HG03439 (cell line): ENCODE data around the gene CACNA1I.

Source experiments
- ATAC-seq: cut with Tn5 transposase; IDR thresholded peaks from one replicate; pipeline ENCODE4 v1.9.1; 2021; ENCODE audit warnings: mild to moderate bottlenecking, moderate library complexity; ENCODE audit not compliant: unreplicated experiment

Gene CACNA1I

DNA sequence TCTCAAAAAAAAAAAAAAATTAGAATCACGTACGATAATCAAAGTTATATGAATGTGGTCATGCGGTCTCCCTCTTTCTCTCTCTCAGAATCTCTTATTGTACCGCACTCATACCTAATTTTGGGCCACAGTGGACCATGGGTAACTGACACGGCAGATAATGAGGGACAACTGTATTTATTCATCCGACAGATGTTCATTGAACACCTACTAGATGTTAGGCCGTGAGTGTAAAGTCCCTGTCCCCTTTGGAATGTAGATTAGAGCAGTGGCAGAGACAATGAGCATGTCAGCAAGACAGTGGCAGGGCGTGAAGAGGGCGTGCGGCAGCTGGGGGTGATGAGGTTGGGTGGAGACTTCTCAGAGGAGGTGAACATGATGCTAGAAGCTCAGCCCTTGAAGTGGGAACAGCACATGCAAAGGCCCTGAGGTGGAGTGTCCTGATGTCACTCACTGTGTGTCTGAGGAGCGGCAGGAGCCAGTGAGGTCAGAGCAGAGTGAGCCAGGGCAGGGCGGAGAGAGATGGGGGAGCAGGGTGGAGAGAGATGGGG is 25.1 kb downstream of the CACNA1I start:
- ATAC-seq = no peak

DNA sequence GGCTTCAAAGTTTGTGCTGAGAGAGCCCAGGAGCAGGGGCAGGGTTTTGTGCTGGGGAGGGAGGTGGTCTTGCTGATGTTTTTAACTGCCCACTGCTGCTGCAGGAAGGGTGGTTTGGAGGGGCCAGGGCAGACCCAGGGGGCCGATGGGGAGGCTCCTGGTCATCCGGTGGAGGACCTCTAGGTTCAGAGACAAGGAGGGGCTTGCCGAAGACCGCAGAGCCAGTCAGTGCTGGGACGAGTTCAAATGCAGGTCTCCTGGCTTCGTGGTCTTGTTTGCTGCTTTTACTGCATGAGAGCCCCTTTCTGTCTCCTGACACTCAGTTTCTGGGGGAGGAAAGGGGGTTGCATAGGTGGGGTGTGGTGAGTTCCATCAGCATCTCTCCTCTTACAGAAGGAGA is 26.0 kb downstream of the CACNA1I start:
- ATAC-seq = no peak

DNA sequence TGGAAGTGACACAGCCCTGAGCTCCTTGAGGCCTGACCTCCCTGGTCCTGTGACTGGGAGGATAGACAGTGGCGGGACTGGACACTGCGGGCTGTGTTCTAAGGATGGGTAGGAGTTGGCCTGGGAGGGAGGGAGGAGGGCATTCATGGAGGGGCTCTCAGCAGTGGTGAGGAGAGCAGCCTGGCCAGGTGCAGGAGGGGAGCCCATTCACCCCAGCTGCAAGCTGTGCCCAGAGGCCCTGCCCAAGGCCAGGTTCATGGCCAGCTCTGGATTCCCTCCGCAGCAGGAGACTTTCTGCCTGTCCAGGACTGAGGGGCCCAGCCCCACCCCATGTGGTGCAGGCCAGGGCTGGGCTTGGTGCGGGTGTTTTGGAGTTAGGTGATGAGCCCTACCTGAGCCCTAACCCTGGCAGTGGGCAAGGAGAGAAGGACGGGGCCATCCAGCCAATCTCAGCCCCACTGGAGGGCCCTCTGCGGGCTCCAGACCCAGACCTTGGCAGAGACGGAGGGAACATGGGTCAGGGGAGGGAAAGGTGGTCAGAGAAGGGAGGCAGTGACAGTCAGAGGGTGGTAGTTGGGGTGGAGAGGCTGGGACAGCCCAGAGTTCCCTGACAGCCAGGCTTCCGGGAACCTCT is 26.8 kb downstream of the CACNA1I start:
- ATAC-seq = no peak

DNA sequence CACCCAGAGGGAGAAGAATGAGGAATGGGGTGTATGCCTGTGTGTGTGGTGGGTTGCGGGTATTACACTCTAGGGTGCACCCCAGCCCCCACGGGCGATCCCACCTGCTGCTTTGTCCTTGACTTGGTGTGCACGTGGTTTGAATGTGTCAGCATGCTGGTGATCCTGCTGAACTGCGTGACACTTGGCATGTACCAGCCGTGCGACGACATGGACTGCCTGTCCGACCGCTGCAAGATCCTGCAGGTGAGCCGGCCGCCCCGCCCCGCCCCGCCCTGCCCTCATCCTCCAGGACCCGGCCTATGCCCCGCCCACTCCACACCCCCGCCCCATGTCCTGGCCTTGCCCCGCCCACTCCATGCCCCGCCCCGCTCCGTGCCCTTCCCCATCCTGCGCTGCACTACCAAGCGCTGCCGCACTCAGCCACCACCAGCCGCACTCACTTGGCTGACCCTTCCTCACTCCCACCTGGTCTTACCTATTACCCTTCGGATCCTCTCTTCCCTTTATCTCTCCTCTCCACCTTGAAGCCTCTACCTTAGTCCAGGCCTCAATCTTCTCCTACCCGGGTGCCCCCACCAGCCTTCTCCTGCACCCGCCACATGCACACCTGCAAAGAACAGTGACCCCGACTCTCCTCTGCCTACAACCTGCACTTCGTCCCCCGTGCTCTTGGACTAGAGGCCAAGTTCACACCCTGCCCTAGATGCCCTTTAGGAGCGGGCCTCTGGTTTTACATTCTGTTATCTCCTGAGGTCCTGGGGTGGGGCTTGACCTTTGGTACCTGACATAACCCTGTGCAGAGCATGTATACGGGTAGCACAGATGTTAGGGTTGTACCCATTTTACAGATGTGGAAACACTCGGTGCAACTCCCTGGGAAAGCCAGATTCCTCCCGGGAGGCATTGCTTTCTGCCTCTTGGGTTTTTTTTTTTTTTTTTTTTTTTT is 27.7 kb downstream of the CACNA1I start:
- no peak for ATAC-seq

DNA sequence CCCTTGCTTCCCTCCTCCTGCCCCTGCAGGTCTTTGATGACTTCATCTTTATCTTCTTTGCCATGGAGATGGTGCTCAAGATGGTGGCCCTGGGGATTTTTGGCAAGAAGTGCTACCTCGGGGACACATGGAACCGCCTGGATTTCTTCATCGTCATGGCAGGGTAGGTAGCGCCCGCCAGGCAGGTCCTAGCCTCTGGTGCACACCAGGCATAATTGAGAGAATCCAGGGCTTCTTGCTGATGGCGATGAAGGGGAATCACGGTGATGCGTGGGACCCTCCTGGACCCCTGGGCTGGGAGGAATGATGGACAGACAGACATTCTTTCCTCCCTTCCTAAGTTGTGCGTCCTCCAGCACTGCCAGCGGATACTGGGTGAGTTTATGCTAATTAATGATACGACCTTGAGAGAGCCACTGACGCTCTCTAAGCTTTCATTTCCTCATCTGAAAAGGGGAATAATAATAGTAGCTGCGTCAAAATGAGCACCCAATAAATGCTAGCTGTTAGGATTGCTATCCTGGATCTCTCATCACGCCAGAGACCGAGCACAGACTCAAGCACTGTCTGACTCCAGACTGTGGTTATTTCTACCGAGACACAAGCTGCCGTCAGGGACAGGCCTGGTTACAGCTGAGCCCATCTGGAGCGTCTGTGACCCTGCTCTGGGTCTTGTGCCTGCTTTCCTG is 30.1 kb downstream of the CACNA1I start:
- no peak for ATAC-seq

DNA sequence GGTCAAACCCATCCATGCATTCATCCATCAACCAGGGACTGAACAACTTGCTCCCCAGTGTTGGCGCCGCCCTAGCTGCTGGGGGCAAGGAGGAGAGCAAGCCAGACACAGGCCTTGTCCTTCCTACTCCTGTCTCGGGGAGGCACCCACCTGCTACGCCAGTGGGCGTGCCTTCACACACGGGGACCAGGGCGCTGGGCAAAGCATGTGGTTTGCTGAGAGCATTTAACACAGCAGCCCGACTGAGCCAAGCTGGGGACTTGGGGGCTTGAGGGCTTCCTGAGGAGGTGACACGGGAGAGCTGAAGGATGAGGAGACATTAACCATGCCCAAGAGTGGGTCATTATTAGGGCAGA is 30.6 kb downstream of the CACNA1I start:
- ATAC-seq = no peak

DNA sequence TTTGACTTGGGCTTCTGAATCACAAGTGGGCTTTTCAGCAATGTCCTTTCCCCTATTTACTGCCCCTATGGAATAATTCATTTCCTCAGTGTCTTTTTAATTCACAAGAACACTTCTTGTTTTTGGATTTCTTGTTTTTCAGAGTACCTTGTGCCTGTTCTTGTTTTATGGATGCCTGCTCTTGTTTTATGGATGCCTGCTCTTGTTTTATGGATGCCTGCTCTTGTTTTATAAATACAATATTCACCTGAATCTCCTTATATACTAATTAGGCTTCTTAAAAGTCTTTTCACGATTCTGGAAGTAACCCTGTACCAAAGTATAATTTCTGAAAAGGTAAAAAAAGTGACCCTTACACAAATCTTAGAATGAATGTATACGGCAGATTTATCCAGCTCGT is 32.8 kb downstream of the CACNA1I start:
- no peak for ATAC-seq

DNA sequence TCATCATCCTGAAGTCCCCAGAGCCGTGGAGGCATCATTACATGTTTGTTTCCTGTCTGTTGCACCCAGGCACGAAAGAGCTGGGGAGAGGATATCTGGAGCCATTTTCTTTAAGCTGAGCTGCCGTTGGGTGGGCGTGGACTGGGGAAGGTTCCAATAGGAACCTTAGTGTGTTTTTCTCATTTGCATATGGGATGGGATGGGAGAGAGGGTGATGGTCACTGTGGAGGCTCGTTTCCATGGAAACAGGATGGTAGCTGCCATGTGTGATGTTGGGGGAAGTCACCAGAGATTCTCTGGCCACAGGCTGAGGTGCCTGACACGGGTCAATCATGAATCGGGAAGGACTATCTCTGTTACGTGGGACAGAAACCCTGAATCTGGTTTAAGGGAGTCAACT is 39.7 kb downstream of the CACNA1I start:
- ATAC-seq = no peak

DNA sequence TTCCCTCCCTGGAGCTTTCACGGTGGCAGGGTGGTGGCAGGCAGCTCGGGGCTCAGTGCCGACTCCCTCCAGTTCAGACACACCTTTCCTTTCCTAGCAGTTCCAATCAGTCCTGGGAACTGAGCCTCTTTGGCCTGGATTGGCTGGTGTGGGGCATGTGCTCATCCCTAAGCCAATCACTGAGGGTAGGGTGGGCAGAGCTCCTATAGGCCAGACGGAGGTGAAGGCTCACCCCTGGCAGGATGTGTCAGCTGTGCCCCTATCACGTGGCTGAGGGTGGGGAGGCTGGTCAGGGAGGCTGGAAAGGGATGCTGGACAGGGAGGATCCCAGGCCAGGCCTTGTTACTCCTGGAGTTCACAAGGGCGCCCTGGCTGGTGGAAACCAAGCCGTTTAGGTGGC is 40.2 kb downstream of the CACNA1I start:
- no peak for ATAC-seq

DNA sequence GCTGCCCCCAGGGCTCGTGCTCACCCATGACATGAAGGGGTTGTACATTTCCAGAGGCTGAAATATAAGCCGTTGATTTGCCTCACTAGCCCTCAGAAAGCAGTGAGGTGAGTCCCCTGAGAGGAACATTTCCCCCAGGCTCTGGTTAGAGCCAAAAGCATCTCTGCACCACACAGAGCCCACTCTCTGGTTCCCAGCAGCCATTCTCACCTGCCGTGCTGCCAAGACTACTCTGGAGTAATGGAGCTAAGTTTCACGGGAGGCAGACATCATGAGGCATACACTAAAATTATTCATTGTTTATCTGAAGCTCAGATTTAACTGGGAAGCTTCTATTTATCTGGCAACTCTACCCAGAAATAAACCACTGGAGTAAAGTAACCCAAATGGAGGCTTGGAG is 40.8 kb downstream of the CACNA1I start:
- no peak for ATAC-seq

DNA sequence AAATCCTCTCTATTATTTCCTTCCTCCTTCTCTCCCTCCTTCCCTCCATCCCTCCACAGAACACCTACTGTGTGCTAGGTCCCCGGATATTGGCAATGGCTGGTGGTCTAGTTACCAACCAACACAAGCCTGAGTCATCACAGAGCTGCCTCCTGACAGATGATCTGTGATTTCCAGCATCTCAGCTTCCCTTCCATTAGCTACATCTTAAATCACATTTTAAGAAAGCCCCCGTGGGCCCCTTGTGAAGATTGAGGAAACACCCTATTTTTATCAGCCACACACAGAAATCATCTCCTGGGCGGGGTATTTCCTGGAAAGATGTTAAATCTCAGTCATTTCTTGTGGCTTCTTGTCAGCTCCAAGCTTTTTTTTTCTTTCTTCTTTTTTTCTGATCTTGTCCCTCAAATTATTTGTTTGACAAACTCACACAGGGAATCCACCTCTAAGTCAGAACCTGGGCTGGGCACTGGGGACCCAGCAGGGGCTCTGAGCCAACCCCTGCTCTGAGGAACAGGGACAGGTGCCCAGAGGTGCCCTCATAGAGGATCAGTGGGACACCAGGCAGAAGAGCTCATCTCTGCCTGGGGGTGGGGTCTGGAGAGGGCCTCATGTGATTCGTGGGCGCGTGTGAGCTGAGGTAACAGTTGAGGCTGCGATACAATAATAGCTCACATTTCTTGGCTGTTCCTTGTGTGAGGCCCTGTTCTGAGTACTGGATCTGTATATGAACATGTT is 42.4 kb downstream of the CACNA1I start:
- ATAC-seq = no peak

DNA sequence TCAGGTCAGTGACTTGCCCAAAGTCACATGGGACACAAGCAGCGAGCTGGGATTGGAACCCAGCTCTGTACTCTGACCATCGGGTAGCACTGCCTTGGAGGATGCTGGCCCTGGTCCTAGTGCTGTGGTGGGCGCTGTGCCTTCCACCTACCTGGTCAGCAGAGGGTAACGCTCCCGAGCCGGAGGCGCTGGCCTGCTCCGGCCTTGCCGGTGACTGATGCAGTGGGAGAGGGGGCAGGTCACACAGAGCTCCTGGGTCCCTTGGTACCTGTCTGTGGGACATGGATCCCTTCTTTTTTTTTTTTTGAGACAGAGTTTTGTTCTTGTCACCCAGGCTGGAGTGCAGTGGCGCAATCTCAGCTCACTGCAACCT is 43.0 kb downstream of the CACNA1I start:
- no peak for ATAC-seq

DNA sequence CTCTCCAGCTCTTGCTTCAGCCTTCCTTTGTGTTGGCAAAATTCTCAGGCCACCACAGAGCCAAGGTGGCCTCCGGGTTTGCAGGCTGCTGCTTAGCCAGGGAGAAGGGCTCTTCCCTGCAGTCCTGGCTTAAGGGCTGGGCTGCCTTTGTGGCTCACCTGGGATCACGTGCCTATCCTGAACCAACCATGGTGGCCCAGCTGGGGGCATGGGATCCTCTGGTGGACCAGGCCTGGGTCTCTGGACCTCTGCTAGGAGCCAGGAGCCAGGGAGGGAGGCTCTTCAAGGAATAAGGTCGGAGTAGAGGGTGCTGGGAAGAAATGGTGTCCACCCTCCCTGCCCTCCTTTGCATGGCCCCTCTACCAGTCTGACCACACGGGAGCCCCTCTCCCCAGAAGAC is 43.9 kb downstream of the CACNA1I start:
- ATAC-seq = no peak

DNA sequence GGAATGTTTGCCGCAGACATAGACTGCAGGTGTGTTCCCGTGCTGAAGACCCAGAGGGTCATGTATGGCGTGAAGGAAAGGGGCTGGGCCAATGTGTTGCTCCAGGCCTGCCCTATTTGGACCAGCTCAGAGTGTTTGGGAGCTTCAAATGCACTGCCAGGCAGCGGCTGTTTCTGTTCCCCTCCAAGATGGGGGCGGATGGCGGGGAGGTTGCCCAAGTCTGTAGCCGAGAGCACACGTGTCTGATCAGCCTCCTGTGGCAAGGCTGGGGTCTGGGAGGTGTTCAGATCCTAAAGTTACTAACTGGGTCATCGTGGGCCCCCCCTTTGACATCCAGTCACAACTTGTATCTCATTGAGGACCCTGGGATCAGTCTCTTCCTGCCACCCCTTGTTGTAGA is 45.5 kb downstream of the CACNA1I start:
- ATAC-seq = no peak

DNA sequence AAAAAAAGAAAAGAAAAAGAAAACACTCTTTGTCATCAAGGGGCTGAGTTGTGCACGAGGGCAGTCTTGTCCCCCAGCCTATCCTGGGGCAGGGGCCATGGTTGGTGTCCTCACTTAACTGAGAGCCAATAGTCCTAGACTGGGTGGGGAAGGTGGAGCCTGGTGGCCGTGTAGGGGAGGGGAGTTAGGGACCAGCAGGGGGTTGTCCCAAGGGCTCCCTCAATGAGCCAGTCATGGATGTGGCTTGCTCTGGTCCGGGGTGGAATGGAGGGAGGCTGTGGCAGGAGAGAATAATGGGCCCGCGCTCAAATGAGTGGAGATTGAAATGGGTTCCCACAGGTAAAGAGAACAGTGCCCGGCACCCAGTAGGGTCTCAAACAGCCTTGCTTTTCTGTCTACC is 46.2 kb downstream of the CACNA1I start:
- no peak for ATAC-seq

DNA sequence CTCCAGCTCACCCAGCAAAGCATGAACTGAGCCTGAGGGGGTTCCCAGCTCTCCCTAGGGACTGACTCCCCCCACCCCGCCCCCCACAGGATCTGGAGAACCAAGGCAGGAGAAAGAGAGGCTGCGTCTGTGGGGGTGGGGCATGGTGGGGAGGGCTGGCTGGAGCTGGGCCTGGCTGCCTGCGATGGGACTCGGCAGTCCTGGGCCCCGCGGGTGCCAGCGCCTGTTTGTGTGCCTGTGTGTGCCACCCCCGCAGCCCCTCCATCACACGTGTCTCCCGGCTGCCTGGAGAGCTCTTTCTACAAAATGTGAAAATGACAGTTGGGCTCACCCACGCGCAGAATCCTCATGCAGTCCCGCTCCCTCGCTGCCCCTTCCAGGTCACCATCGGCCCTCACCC is 46.8 kb downstream of the CACNA1I start:
- no peak for ATAC-seq

DNA sequence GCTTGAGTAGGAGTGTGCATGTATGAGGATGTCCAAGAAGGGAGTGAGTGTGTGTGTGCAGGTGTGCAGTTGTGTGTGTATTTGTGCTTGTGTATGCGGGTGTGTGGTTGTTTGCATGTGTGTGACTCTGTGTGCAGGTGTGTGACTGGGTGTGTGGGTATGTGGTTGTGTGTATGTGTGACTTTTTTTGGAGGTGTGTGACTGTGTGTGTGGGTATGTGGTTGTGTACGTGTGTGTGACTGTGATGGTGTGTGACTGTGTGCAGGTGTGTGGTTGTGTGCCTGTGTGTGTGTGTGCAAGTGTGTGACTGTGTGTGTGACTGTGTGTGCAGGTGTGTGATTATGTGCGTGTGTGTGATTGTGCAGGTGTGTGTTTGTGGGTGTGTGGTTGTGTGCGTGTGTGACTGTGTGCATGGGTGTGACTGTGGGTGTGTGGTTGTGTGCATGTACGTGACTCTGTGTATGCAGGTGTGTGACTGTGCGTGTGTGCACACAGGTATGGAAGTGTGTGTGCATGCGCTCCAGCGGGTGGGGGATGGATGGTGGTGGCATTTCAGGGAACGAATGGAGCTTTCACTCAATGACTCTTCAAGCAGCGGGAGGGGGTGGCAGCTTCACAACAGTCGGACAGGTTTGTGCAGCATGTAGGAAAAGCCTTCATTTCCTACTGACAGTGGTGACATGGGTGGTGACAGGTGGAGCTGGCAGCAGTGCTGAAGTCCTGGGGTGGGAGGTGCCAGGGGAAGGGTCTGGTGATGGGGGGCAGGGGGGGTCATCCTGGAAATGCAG is 47.6 kb downstream of the CACNA1I start:
- no peak for ATAC-seq

DNA sequence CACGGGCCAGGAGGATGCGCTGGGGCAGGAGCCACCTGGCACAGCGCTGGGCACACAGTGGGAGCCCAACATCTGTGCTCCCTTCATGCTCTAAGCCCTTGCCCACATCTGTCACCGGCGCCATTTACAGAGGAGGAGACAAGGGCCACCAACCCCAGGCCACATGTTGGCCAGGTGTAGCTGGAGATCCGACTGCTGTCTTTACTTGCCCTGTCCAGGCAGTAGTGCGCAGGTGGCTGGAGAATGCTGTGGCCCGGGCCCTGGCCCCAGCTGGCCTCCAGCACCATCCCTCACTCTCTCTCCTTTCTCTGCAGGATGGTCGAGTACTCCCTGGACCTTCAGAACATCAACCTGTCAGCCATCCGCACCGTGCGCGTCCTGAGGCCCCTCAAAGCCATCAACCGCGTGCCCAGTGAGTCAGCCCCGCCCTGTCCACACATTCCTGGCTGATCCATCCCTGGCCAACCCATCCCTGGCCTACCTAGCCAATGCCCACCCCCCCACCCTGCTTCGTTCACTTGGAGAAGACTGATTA is 48.5 kb downstream of the CACNA1I start:
- no peak for ATAC-seq

DNA sequence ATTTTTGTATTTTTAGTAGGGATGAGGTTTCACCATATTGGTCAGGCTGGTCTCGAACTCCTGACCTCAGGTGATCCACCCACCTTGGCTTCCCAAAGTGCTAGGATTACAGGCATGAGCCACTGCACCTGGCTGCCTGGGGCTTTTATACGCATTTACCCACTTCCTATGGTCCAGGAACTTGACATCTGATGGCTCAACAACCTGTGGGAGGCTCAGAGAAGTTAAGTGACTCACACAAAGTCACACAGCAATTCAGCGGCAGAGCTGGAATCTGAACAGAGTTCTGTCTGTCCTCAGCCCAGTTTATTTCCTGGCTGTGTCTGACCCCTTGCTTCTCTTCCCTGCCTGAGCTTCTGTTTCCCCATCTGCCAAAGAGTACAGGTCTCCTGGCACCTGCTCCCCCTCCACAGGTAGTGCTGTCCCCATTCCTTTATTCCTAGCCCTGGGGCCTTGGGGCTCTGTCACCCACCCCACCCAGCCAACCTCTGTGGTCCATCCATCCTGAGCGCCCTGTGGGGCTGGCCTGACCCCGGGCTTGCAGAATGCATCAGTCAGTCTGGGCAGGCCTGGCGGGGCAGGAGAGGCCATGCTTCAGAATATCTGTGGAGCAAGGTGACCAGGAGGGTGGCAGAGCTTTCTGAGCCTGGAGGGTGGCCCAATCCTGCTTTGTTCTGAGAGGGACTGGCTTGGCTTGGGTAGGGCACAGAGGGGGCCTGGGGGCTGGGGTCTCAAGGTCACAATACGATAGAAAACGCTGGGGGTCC is 50.6 kb downstream of the CACNA1I start:
- ATAC-seq = no peak
